Fibroblast of lung (primary cell): Measurements from ENCODE around the gene PTCRA. TPM values are rescaled to one million over a fixed set of nuclear protein-coding genes. Genes with fewer than 3 reads are reported as not detected.

ENCODE experiments used
- DNase-seq, 2 donors: peaks; one replicate each; pipeline versions ENCODE4 v3.0.0 to v3.0.0-alpha.2; 2010; ENCODE audit warnings: low read depth in 2 of 2
- H2AFZ ChIP-seq: 2 replicates; pipeline ENCODE4 v1.5.1; 2012; ENCODE audit warnings: low read length, control low read depth, inconsistent platforms
- H3K27ac ChIP-seq: 2 replicates; pipeline ENCODE4 v1.5.1; 2011; ENCODE audit warnings: low read length, control low read depth; ENCODE audit not compliant: insufficient read depth
- H3K27me3 ChIP-seq: 2 replicates; pipeline ENCODE4 v1.5.1; 2011; ENCODE audit warnings: mild to moderate bottlenecking, low read length; ENCODE audit not compliant: control insufficient read depth, insufficient read depth
- H3K36me3 ChIP-seq: 2 replicates; pipeline ENCODE4 v1.5.1; 2011; ENCODE audit warnings: low read length; ENCODE audit not compliant: control insufficient read depth, insufficient read depth
- H3K4me1 ChIP-seq: 2 replicates; pipeline ENCODE4 v1.5.1; 2011; ENCODE audit warnings: low read length; ENCODE audit not compliant: control insufficient read depth, insufficient read depth; ENCODE audit errors: extremely low read depth
- H3K4me2 ChIP-seq: 2 replicates; pipeline ENCODE4 v1.5.1; 2011; ENCODE audit warnings: low read length, control low read depth; ENCODE audit not compliant: insufficient read depth; ENCODE audit errors: extremely low read depth
- H3K4me3 ChIP-seq, 4 experiments: fragments of 200-600 bp in 1 of 4; sonication (generic) in 1 of 4; replicated peaks in 1 of 4; 2 replicates each; pipeline ENCODE4 v1.5.1; 2011 to 2016; ENCODE audit warnings: low read length in 4 of 4, low read depth in 3 of 4, mild to moderate bottlenecking in 3 of 4, control low read depth in 2 of 4, inconsistent platforms in 1 of 4, mixed read lengths in 1 of 4; ENCODE audit not compliant: insufficient read depth in 1 of 4; ENCODE audit errors: control extremely low read depth in 1 of 4
- H3K79me2 ChIP-seq: 2 replicates; pipeline ENCODE4 v1.5.1; 2012; ENCODE audit warnings: mild to moderate bottlenecking, low read length, inconsistent platforms; ENCODE audit not compliant: control insufficient read depth, insufficient read depth
- H3K9ac ChIP-seq: 2 replicates; pipeline ENCODE4 v1.5.1; 2011; ENCODE audit warnings: mild to moderate bottlenecking, low read length, control low read depth; ENCODE audit not compliant: insufficient read depth
- H3K9me3 ChIP-seq: 2 replicates; pipeline ENCODE4 v1.5.1; 2012; ENCODE audit warnings: low read depth, low read length; ENCODE audit not compliant: control insufficient read depth, insufficient read depth
- H4K20me1 ChIP-seq: 2 replicates; pipeline ENCODE4 v1.5.1; 2011; ENCODE audit warnings: low read length; ENCODE audit not compliant: control insufficient read depth, insufficient read depth; ENCODE audit errors: extremely low read depth
- EZH2 ChIP-seq: IDR thresholded peaks from 2 replicates; pipeline ENCODE4 v1.5.1; 2012; ENCODE audit warnings: low read length, control low read depth, mild to moderate bottlenecking; ENCODE audit errors: missing control alignments
- polyA plus RNA-seq, 2 donors: library from polyadenylated mRNA; depleted of rRNA in 1 of 2; stranded (reverse) in 1 of 2; unstranded in 1 of 2; fragments of >200 nt; gene quantifications; 2 replicates each; pipeline ENCODE4 v1.2.1, GENCODE V29; 2011 to 2012; ENCODE audit warnings: missing spikeins in 1 of 2
- total RNA-seq: library from RNA; depleted of rRNA; stranded (reverse); fragments of >200 nt; gene quantifications from 2 replicates; pipeline ENCODE4 v1.2.1, GENCODE V29; 2014
- TF ChIP-seq, protein P1 (sequence below), 2 donors: IDR thresholded peaks in 1 of 2; conservative IDR thresholded peaks in 1 of 2; 1 replicate in 1 of 2; 2 replicates in 1 of 2; pipeline ENCODE4 v1.5.1; 2011 to 2012; ENCODE audit warnings: low read length in 2 of 2, control low read depth in 1 of 2, inconsistent platforms in 1 of 2, low read depth in 1 of 2, mild to moderate bottlenecking in 1 of 2

The PTCRA gene
- total and polyA plus RNA-seq, 2 donors (not counting 1 experiment from before 2014, with no cell fraction given) = not detected

DNA sequence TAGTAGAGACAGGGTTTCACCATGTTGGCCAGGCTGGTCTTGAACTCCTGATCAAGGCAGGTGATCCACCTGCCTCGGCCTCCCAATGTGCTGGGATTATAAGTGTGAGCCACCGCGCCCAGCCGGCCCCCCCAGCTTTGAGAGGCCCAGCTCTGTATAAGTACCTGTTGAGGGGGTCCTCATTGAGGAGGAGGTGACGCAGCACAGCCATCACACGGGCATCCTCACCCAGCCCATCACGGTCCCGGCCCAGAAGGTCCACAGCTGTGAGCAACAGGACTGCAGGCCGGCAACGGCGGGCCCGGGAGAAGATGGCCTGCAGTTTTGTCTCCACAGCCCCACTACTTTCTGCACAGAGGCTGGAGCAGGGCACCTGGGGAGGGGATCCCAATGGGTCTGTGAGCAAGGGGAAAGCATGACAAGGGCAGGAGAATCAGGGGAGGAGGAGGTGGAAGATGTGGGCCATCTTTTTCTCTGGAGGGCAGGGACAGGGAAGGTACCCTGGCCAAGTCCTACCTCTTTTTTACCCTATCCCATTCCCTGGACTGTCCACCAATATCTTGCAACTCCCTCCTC is 52.4 kb downstream of the PTCRA start:
- no peak overlapping the region for H3K4me2 ChIP-seq
- TF ChIP-seq EZH2 = no peak
- TF ChIP-seq, protein P1, sequence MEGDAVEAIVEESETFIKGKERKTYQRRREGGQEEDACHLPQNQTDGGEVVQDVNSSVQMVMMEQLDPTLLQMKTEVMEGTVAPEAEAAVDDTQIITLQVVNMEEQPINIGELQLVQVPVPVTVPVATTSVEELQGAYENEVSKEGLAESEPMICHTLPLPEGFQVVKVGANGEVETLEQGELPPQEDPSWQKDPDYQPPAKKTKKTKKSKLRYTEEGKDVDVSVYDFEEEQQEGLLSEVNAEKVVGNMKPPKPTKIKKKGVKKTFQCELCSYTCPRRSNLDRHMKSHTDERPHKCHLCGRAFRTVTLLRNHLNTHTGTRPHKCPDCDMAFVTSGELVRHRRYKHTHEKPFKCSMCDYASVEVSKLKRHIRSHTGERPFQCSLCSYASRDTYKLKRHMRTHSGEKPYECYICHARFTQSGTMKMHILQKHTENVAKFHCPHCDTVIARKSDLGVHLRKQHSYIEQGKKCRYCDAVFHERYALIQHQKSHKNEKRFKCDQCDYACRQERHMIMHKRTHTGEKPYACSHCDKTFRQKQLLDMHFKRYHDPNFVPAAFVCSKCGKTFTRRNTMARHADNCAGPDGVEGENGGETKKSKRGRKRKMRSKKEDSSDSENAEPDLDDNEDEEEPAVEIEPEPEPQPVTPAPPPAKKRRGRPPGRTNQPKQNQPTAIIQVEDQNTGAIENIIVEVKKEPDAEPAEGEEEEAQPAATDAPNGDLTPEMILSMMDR (conservative IDR thresholded peaks at IDR 0.05 in 1 of 2, IDR thresholded peaks at IDR 0.05 in 1 of 2; ENCODE audit: low read depth in 1 of 2, low read length in 2 of 2) = no peak
- peaks cover 9% of the 10 kb centered on the region for H3K36me3 ChIP-seq
- no peaks in the 10 kb centered on the region for H3K4me1 ChIP-seq
- no peak overlapping the region for H3K27ac ChIP-seq
- no peaks in the 10 kb centered on the region for H4K20me1 ChIP-seq
- H3K27me3 ChIP-seq = no peaks in the 10 kb centered on the region
- no peaks in the 10 kb centered on the region for H3K9me3 ChIP-seq
- H3K4me3 ChIP-seq = no peak overlapping the region
- no peaks in the 10 kb centered on the region for H3K79me2 ChIP-seq
- no peak overlapping the region for H3K9ac ChIP-seq
- DNase-seq = no peak
- no peak overlapping the region for H2AFZ ChIP-seq

- no peak overlapping the region for H3K27ac ChIP-seq
- H3K36me3 ChIP-seq = peaks cover 9% of the 10 kb centered on the region
- no peak overlapping the region for H3K4me3 ChIP-seq
- TF ChIP-seq, protein P1 (conservative IDR thresholded peaks at IDR 0.05 in 1 of 2, IDR thresholded peaks at IDR 0.05 in 1 of 2; ENCODE audit: low read depth in 1 of 2, low read length in 2 of 2) = no peak
- TF ChIP-seq EZH2 = no peak
- H3K4me2 ChIP-seq = no peak overlapping the region
- H2AFZ ChIP-seq = no peak overlapping the region
- no peaks in the 10 kb centered on the region for H3K27me3 ChIP-seq
- H3K79me2 ChIP-seq = no peaks in the 10 kb centered on the region
- H4K20me1 ChIP-seq = no peaks in the 10 kb centered on the region
- H3K9me3 ChIP-seq = no peaks in the 10 kb centered on the region
- no peaks in the 10 kb centered on the region for H3K4me1 ChIP-seq
- DNase-seq = no peak
- no peak overlapping the region for H3K9ac ChIP-seq
Observed at GRCh38 chr6:42968783-42969182, 52.9 kb downstream of the PTCRA start.

DNA sequence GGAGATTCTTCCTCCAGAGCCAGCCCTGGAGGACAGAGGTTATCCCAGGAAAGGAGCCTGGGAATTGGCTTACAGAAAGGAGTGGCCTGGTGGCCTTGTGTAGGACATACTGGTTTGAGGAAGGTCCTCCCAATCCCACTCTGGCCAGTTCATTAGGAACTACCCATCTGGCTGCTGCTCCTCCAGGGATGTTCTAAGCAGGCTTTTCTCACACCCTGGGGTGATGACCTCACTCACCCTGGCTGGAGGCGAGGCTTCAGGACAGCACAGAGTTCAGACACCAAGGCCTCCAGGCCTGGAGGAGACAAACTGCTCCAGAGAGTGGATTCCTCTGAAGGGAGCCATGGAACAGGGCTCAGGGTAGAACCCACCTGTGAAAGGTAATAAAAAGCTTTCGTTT is 53.6 kb downstream of the PTCRA start:
- Histone ChIP-seq H4K20me1 (no peaks in the 10 kb centered on the region), H2AFZ (no peak overlapping the region), H3K9ac (no peak overlapping the region), H3K79me2 (no peaks in the 10 kb centered on the region), H3K4me1 (no peaks in the 10 kb centered on the region), H3K27ac (no peak overlapping the region), H3K4me2 (no peak overlapping the region), H3K36me3 (peaks cover 8% of the 10 kb centered on the region), H3K27me3 (no peaks in the 10 kb centered on the region), H3K9me3 (no peaks in the 10 kb centered on the region), H3K4me3 (no peak overlapping the region)
- TF ChIP-seq EZH2 = no peak
- TF ChIP-seq, protein P1 (conservative IDR thresholded peaks at IDR 0.05 in 1 of 2, IDR thresholded peaks at IDR 0.05 in 1 of 2; ENCODE audit: low read depth in 1 of 2, low read length in 2 of 2) = no peak
- DNase-seq = no peak
